Osteoblast (primary cell): ENCODE results near the gene KLK4. TPM values are rescaled to one million over a fixed set of nuclear protein-coding genes. Genes with fewer than 3 reads are reported as not detected.

ENCODE experiments used
- DNase-seq: peaks from one replicate; pipeline ENCODE4 v3.0.0; 2011; ENCODE audit warnings: low spot score, mixed read lengths; ENCODE audit not compliant: insufficient read length; ENCODE audit errors: missing footprints
- H2AFZ ChIP-seq: 2 replicates; pipeline ENCODE4 v1.6.0; 2011; ENCODE audit warnings: mild to moderate bottlenecking, low read length
- H3K27ac ChIP-seq: 2 replicates; pipeline ENCODE4 v1.5.1; 2011; ENCODE audit warnings: mild to moderate bottlenecking, low read depth, low read length, moderate library complexity
- H3K27me3 ChIP-seq: 2 replicates; pipeline ENCODE4 v1.6.0; 2012; ENCODE audit warnings: mild to moderate bottlenecking, control low read depth, inconsistent platforms, low read length, moderate library complexity; ENCODE audit not compliant: insufficient read depth
- H3K36me3 ChIP-seq: 2 replicates; pipeline ENCODE4 v1.5.1; 2011; ENCODE audit warnings: mild to moderate bottlenecking, low read length, control low read depth, moderate library complexity; ENCODE audit not compliant: insufficient read depth
- H3K4me1 ChIP-seq: 2 replicates; pipeline ENCODE4 v1.5.1; 2011; ENCODE audit warnings: mild to moderate bottlenecking, low read length, control low read depth, moderate library complexity; ENCODE audit not compliant: insufficient read depth
- H3K4me2 ChIP-seq: 2 replicates; pipeline ENCODE4 v1.6.0; 2011; ENCODE audit warnings: mild to moderate bottlenecking, low read length; ENCODE audit not compliant: insufficient read depth
- H3K4me3 ChIP-seq: fragments of 200-600 bp; sonication (generic); 3 replicates; pipeline ENCODE4 v1.5.1; 2012; ENCODE audit warnings: mild to moderate bottlenecking, low read length, inconsistent platforms; ENCODE audit not compliant: insufficient read depth
- H3K79me2 ChIP-seq: 2 replicates; pipeline ENCODE4 v1.6.0; 2012; ENCODE audit warnings: mild to moderate bottlenecking, low read length, control low read depth, inconsistent platforms; ENCODE audit not compliant: insufficient read depth
- H3K9me3 ChIP-seq: 2 replicates; pipeline ENCODE4 v1.5.1; 2011; ENCODE audit warnings: low read depth, low read length, control low read depth
- H4K20me1 ChIP-seq: 2 replicates; pipeline ENCODE4 v1.6.0; 2012; ENCODE audit warnings: mild to moderate bottlenecking, low read length, control low read depth; ENCODE audit not compliant: insufficient read depth
- total RNA-seq: library from RNA; depleted of rRNA; stranded (reverse); fragments of >200 nt; gene quantifications from 2 replicates; pipeline ENCODE4 v1.2.3, GENCODE V29; 2012
- TF ChIP-seq, protein P1 (sequence below): IDR thresholded peaks from 2 replicates; pipeline ENCODE4 v1.5.1; 2011; ENCODE audit warnings: mild to moderate bottlenecking, low read depth, low read length, moderate library complexity; ENCODE audit errors: extremely low read depth

Gene KLK4
- total RNA-seq, 1 donor, result not detected

DNA sequence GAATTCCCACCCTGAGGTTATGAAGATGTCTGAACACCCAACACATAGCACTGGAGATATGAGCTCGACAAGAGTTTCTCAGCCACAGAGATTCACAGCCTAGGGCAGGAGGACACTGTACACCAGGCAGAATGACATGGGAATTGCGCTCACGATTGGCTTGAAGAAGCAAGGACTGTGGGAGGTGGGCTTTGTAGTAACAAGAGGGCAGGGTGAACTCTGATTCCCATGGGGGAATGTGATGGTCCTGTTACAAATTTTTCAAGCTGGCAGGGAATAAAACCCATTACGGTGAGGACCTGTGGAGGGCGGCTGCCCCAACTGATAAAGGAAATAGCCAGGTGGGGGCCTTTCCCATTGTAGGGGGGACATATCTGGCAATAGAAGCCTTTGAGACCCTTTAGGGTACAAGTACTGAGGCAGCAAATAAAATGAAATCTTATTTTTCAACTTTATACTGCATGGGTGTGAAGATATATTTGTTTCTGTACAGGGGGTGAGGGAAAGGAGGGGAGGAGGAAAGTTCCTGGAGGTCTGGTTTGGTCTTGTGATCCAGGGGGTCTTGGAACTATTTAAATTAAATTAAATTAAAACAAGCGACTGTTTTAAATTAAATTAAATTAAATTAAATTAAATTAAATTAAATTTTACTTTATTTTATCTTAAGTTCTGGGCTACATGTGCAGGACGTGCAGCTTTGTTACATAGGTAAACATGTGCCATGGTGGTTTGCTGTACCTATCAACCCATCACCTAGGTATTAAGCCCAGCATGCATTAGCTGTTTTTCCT is 49.5 kb downstream of the KLK4 start:
- no peak for DNase-seq
- Histone ChIP-seq H3K27ac (no peak overlapping the region), H3K36me3 (no peaks in the 10 kb centered on the region), H3K79me2 (no peaks in the 10 kb centered on the region), H3K9me3 (no peaks in the 10 kb centered on the region), H2AFZ (no peak overlapping the region), H3K27me3 (peaks cover 9% of the 10 kb centered on the region), H3K4me3 (no peak overlapping the region), H3K4me1 (no peaks in the 10 kb centered on the region), H3K4me2 (no peak overlapping the region), H4K20me1 (no peaks in the 10 kb centered on the region)
- TF ChIP-seq, protein P1, sequence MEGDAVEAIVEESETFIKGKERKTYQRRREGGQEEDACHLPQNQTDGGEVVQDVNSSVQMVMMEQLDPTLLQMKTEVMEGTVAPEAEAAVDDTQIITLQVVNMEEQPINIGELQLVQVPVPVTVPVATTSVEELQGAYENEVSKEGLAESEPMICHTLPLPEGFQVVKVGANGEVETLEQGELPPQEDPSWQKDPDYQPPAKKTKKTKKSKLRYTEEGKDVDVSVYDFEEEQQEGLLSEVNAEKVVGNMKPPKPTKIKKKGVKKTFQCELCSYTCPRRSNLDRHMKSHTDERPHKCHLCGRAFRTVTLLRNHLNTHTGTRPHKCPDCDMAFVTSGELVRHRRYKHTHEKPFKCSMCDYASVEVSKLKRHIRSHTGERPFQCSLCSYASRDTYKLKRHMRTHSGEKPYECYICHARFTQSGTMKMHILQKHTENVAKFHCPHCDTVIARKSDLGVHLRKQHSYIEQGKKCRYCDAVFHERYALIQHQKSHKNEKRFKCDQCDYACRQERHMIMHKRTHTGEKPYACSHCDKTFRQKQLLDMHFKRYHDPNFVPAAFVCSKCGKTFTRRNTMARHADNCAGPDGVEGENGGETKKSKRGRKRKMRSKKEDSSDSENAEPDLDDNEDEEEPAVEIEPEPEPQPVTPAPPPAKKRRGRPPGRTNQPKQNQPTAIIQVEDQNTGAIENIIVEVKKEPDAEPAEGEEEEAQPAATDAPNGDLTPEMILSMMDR, result no peak

DNA sequence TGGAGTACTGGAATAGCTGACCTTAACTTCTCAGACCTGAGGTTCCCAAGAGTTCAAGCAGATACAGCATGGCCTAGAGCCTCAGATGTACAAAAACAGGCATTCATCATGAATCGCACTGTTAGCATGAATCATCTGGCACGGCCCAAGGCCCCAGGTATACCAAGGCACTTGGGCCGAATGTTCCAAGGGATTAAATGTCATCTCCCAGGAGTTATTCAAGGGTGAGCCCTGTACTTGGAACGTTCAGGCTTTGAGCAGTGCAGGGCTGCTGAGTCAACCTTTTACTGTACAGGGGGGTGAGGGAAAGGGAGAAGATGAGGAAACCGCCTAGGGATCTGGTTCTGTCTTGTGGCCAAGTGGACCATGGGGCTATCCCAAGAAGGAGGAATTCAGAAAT is 50.2 kb downstream of the KLK4 start:
- H3K4me1 ChIP-seq, result no peaks in the 10 kb centered on the region
- no peaks in the 10 kb centered on the region for H3K9me3 ChIP-seq
- H3K4me2 ChIP-seq, result no peak overlapping the region
- H3K27ac ChIP-seq, result no peak overlapping the region
- H3K36me3 ChIP-seq, result no peaks in the 10 kb centered on the region
- no peaks in the 10 kb centered on the region for H4K20me1 ChIP-seq
- no peaks in the 10 kb centered on the region for H3K79me2 ChIP-seq
- no peak overlapping the region for H3K4me3 ChIP-seq
- H3K27me3 ChIP-seq, result peaks cover 9% of the 10 kb centered on the region
- DNase-seq, result no peak
- TF ChIP-seq, protein P1, result no peak
- no peak overlapping the region for H2AFZ ChIP-seq

DNA sequence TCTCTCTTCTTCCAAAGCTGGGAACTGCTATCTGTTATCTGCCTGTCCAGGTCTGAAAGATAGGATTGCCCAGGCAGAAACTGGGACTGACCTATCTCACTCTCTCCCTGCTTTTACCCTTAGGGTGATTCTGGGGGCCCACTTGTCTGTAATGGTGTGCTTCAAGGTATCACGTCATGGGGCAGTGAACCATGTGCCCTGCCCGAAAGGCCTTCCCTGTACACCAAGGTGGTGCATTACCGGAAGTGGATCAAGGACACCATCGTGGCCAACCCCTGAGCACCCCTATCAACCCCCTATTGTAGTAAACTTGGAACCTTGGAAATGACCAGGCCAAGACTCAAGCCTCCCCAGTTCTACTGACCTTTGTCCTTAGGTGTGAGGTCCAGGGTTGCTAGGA is 51.3 kb downstream of the KLK4 start:
- DNase-seq, result no peak
- Histone ChIP-seq H4K20me1 (no peaks in the 10 kb centered on the region), H3K79me2 (no peaks in the 10 kb centered on the region), H3K27ac (no peak overlapping the region), H3K27me3 (peaks cover 7% of the 10 kb centered on the region), H3K4me3 (no peak overlapping the region), H3K4me1 (no peaks in the 10 kb centered on the region), H2AFZ (no peak overlapping the region), H3K4me2 (no peak overlapping the region), H3K36me3 (no peaks in the 10 kb centered on the region), H3K9me3 (no peaks in the 10 kb centered on the region)
- TF ChIP-seq, protein P1, result no peak

DNA sequence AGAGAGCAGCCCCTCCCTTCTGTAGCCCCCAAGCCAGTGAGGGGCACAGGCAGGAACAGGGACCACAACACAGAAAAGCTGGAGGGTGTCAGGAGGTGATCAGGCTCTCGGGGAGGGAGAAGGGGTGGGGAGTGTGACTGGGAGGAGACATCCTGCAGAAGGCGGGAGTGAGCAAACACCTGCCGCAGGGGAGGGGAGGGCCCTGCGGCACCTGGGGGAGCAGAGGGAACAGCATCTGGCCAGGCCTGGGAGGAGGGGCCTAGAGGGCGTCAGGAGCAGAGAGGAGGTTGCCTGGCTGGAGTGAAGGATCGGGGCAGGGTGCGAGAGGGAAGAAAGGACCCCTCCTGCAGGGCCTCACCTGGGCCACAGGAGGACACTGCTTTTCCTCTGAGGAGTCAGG is 52.3 kb downstream of the KLK4 start:
- DNase-seq, result no peak
- Histone ChIP-seq H3K27ac (no peak overlapping the region), H3K4me3 (no peak overlapping the region), H3K4me2 (no peak overlapping the region), H3K36me3 (no peaks in the 10 kb centered on the region), H3K79me2 (no peaks in the 10 kb centered on the region), H2AFZ (no peak overlapping the region), H3K27me3 (peaks cover 3% of the 10 kb centered on the region), H4K20me1 (no peaks in the 10 kb centered on the region), H3K4me1 (no peaks in the 10 kb centered on the region), H3K9me3 (no peaks in the 10 kb centered on the region)
- TF ChIP-seq, protein P1, result no peak
